Endothelial cell of umbilical vein (primary cell): ENCODE results near the gene PGD. TPM values are rescaled to one million over a fixed set of nuclear protein-coding genes. Genes with fewer than 3 reads are reported as not detected.

ENCODE experiments used
- BruUV-seq: library from RNA; stranded (reverse); fragments of 400-500 nt; replicated peaks from 2 replicates; lab custom pipeline; 2021; lab: Mats Ljungman, UMichigan
- CTCF ChIA-PET: fragments of 300-600, 350-600 bp; sonication (Branson Sonifier 250); formaldehyde crosslinking; loops from one replicate; lab custom pipeline; 2021; ENCODE audit warnings: antibody characterized with exemption, inconsistent platforms; lab: Charles Lee
- POLR2A ChIA-PET: fragments of 300-600, 350-600 bp; sonication (Branson Sonifier 250); formaldehyde crosslinking; loops from one replicate; lab custom pipeline; 2021; ENCODE audit warnings: antibody characterized with exemption, inconsistent platforms; lab: Charles Lee
- DNase-seq: peaks from one replicate; pipeline ENCODE4 v3.0.0-alpha.2; 2011; ENCODE audit warnings: low read depth, low spot score
- FAIRE-seq: peaks from 2 replicates; lab custom pipeline; 2011; peaks lifted over from hg19 to GRCh38; lab: Jason Lieb, UNC
- H2AFZ ChIP-seq: 2 replicates; pipeline ENCODE4 v1.6.0; 2012; ENCODE audit warnings: low read depth, low read length, control low read depth, inconsistent platforms
- H3K27ac ChIP-seq: 2 replicates; pipeline ENCODE4 v1.5.1; 2011; ENCODE audit warnings: low read depth, mild to moderate bottlenecking, control low read depth, low read length, moderate library complexity; ENCODE audit not compliant: insufficient read depth
- H3K27me3 ChIP-seq, 2 experiments: 2 replicates each; pipeline versions ENCODE4 v1.6.0 to v1.6.1; 2011; ENCODE audit warnings: low read length in 2 of 2, mixed read lengths in 1 of 2; ENCODE audit not compliant: control insufficient read depth in 2 of 2, insufficient read depth in 2 of 2
- H3K36me3 ChIP-seq, 2 experiments: 2 replicates in 1 of 2; 3 replicates in 1 of 2; pipeline ENCODE4 v1.5.1; 2011; ENCODE audit warnings: low read length in 2 of 2, mild to moderate bottlenecking in 1 of 2, moderate library complexity in 1 of 2; ENCODE audit not compliant: control insufficient read depth in 2 of 2, insufficient read depth in 2 of 2; ENCODE audit errors: extremely low read depth in 1 of 2
- H3K4me1 ChIP-seq: 3 replicates; pipeline ENCODE4 v1.5.1; 2011; ENCODE audit warnings: mild to moderate bottlenecking, low read length; ENCODE audit not compliant: control insufficient read depth, insufficient read depth; ENCODE audit errors: extremely low read depth
- H3K4me2 ChIP-seq: 2 replicates; pipeline ENCODE4 v1.6.1; 2011; ENCODE audit warnings: low read length, control low read depth, mixed read lengths; ENCODE audit not compliant: insufficient read depth
- H3K4me3 ChIP-seq, 3 experiments: fragments of 200-600 bp in 1 of 3; sonication (generic), shearing (Covaris generic) in 1 of 3; replicated peaks in 1 of 3; 2 replicates each; pipeline ENCODE4 v1.5.1; 2011 to 2016; ENCODE audit warnings: control low read depth in 3 of 3, low read length in 3 of 3, mild to moderate bottlenecking in 2 of 3, inconsistent platforms in 1 of 3, low read depth in 1 of 3, moderate library complexity in 1 of 3; ENCODE audit not compliant: insufficient read depth in 1 of 3
- H3K79me2 ChIP-seq: 2 replicates; pipeline ENCODE4 v1.6.0; 2012; ENCODE audit warnings: low read length, inconsistent platforms; ENCODE audit not compliant: control insufficient read depth, insufficient read depth
- H3K9ac ChIP-seq: replicated peaks from 2 replicates; pipeline ENCODE3; 2011; ENCODE audit warnings: low read length, control low read depth; ENCODE audit not compliant: insufficient read depth; ENCODE audit errors: extremely low read depth
- H3K9me1 ChIP-seq: replicated peaks from 3 replicates; pipeline ENCODE4 v1.6.0; 2011; ENCODE audit warnings: mild to moderate bottlenecking, low read length; ENCODE audit not compliant: control insufficient read depth, insufficient read depth; ENCODE audit errors: extremely low read depth
- H3K9me3 ChIP-seq: replicated peaks from 2 replicates; pipeline ENCODE4 v1.5.1; 2012; ENCODE audit warnings: low read length, inconsistent platforms; ENCODE audit not compliant: control insufficient read depth, insufficient read depth
- H4K20me1 ChIP-seq: replicated peaks from 2 replicates; pipeline ENCODE3; 2011; ENCODE audit warnings: mild to moderate bottlenecking, low read length; ENCODE audit not compliant: control insufficient read depth, insufficient read depth; ENCODE audit errors: extremely low read depth
- CTCF ChIP-seq, 2 donors: IDR thresholded peaks; 1 replicate in 1 of 2; 2 replicates in 1 of 2; pipeline ENCODE4 v1.5.1; 2011; ENCODE audit warnings: low read length in 2 of 2, mild to moderate bottlenecking in 2 of 2, moderate library complexity in 2 of 2, control low read depth in 1 of 2, inconsistent platforms in 1 of 2, low read depth in 1 of 2; ENCODE audit not compliant: insufficient read depth in 1 of 2; ENCODE audit errors: extremely low read depth in 1 of 2
- FOS ChIP-seq: IDR thresholded peaks from 2 replicates; pipeline ENCODE4 v1.6.1; 2011; ENCODE audit warnings: mild to moderate bottlenecking, low read length, moderate library complexity, borderline replicate concordance; ENCODE audit not compliant: insufficient read depth
- GATA2 ChIP-seq: IDR thresholded peaks from 2 replicates; pipeline ENCODE4 v1.7.0; 2011; ENCODE audit warnings: low read depth, mild to moderate bottlenecking, moderate library complexity, mixed read lengths, low read length; ENCODE audit not compliant: insufficient read length, insufficient read depth
- JUN ChIP-seq: IDR thresholded peaks from 2 replicates; pipeline ENCODE4 v1.6.1; 2011; ENCODE audit warnings: borderline replicate concordance, low read depth; ENCODE audit not compliant: insufficient read length, insufficient read depth
- MAX ChIP-seq: IDR thresholded peaks from 2 replicates; pipeline ENCODE4 v1.6.1; 2011; ENCODE audit not compliant: insufficient read depth, insufficient read length
- MYC ChIP-seq: IDR thresholded peaks from one replicate; pipeline ENCODE4 v1.6.1; 2011; ENCODE audit warnings: mild to moderate bottlenecking, low read depth, low read length
- POLR2A ChIP-seq: IDR thresholded peaks from 2 replicates; pipeline ENCODE4 v1.6.1; 2012; ENCODE audit warnings: low read depth, mild to moderate bottlenecking, control low read depth, low read length
- POLR2AphosphoS5 ChIP-seq: IDR thresholded peaks from 2 replicates; pipeline ENCODE4 v1.6.1; 2012; ENCODE audit warnings: low read depth, mild to moderate bottlenecking, control low read depth, low read length, moderate library complexity; ENCODE audit not compliant: insufficient read depth
- dilution Hi-C: fragments of 300-500 bp; cut with MboI; formaldehyde crosslinking; loops from one replicate; pipeline ENCODE4 v1.15.0; 2019; ENCODE audit warnings: low sequenced_read_pairs; ENCODE audit not compliant: extremely low pct_ligation_motif_present
- intact Hi-C: fragments of 100-400 bp; cut with micrococcal nuclease; formaldehyde crosslinking; loops from one replicate; pipeline ENCODE4 v1.10.0; 2022
- polyA plus RNA-seq, 4 experiments: library from polyadenylated mRNA; depleted of rRNA in 3 of 4; stranded (reverse) in 3 of 4; unstranded in 1 of 4; fragments of >200 nt; gene quantifications; 2 replicates each; pipeline versions ENCODE4 v1.2.1 to v1.2.3, GENCODE V29; 2011 to 2012; ENCODE audit warnings: missing spikeins in 1 of 4
- total RNA-seq: library from RNA; stranded (reverse); gene quantifications from 2 replicates; pipeline ENCODE4 v1.2.3, GENCODE V29; 2021

PGD gene
- total and polyA plus RNA-seq, 2 donors (not counting 3 experiments of a cell fraction or from before 2014, with no cell fraction given) = 196 to 303 TPM

- H3K27ac ChIP-seq = no peak overlapping the region
- ChIA-PET CTCF (interaction anchor here (1.4 to 1.6 kb wide), 2 partner anchors 11 to 61 kb away, joined by 3 to 4 read pairs; no protein-coding TSS in a partner anchor), POLR2A (no interaction called here)
- H3K27me3 ChIP-seq = no peaks in the 10 kb centered on the region
- H3K9ac ChIP-seq = no peak overlapping the region
- H3K4me2 ChIP-seq = no peak overlapping the region
- no peak overlapping the region for H3K4me3 ChIP-seq
- no peaks in the 10 kb centered on the region for H3K36me3 ChIP-seq
- intact Hi-C loops (no loop called here), dilution Hi-C loops (no loop called here)
- peaks cover 14% of the 10 kb centered on the region for H3K4me1 ChIP-seq
- H4K20me1 ChIP-seq = no peaks in the 10 kb centered on the region
- BruUV-seq = no TSS peak
- H3K9me3 ChIP-seq = no peaks in the 10 kb centered on the region
- no peak for FAIRE-seq
- TF ChIP-seq POLR2AphosphoS5 (no peak), JUN (no peak), MAX (no peak), FOS (no peak), MYC (no peak), CTCF (IDR thresholded peaks at IDR 0.05; ENCODE audit: extremely low read depth in 1 of 2, insufficient read depth in 1 of 2, low read depth in 1 of 2, low read length in 2 of 2) (no peak), GATA2 (no peak), POLR2A (no peak)
- H3K79me2 ChIP-seq = no peaks in the 10 kb centered on the region
- DNase-seq = no peak
- no peaks in the 10 kb centered on the region for H3K9me1 ChIP-seq
- no peak overlapping the region for H2AFZ ChIP-seq
Measured at GRCh38 chr1:10433790-10434189, 34.9 kb downstream of the PGD start.
